Spleen (tissue), 11 donors: ENCODE results near the gene PTRHD1. TPM values are rescaled to one million over a fixed set of nuclear protein-coding genes. Genes with fewer than 3 reads are reported as not detected.

ENCODE experiments used
- DNase-seq: peaks from one replicate; pipeline ENCODE4 v3.0.0-alpha.2; 2020
- H3K27ac ChIP-seq, 8 donors: fragments of 200-600 bp; sonication (generic) in 7 of 8; 1 replicate in 4 of 8; 2 replicates in 4 of 8; pipeline versions ENCODE4 v1.5.0 to v1.8.0; 2016 to 2021; ENCODE audit warnings: inconsistent platforms in 4 of 8, mild to moderate bottlenecking in 4 of 8, moderate library complexity in 1 of 8
- H3K27me3 ChIP-seq, 7 donors: fragments of 200-600 bp; sonication (generic) in 6 of 7; replicated peaks in 1 of 7; 1 replicate in 4 of 7; 2 replicates in 3 of 7; pipeline versions ENCODE4 v1.5.0 to v1.8.0; 2016 to 2021; ENCODE audit warnings: inconsistent platforms in 3 of 7, mild to moderate bottlenecking in 1 of 7
- H3K36me3 ChIP-seq, 6 donors: fragments of 200-600 bp; sonication (generic) in 5 of 6; 1 replicate in 4 of 6; 2 replicates in 2 of 6; pipeline versions ENCODE4 v1.5.0 to v1.8.0; 2016 to 2021; ENCODE audit warnings: inconsistent platforms in 2 of 6
- H3K4me1 ChIP-seq, 6 donors: fragments of 200-600 bp; sonication (generic) in 5 of 6; 1 replicate in 3 of 6; 2 replicates in 3 of 6; pipeline versions ENCODE4 v1.5.0 to v1.8.0; 2016 to 2021; ENCODE audit warnings: inconsistent platforms in 3 of 6
- H3K4me3 ChIP-seq, 8 donors: fragments of 200-600 bp; sonication (generic) in 7 of 8; 1 replicate in 4 of 8; 2 replicates in 4 of 8; pipeline versions ENCODE4 v1.5.0 to v1.8.0; 2016 to 2021; ENCODE audit warnings: inconsistent platforms in 4 of 8, mild to moderate bottlenecking in 4 of 8, moderate library complexity in 2 of 8
- H3K9me3 ChIP-seq, 8 donors: fragments of 200-600 bp; sonication (generic) in 7 of 8; 1 replicate in 4 of 8; 2 replicates in 4 of 8; pipeline versions ENCODE4 v1.5.0 to v1.8.0; 2016 to 2021; ENCODE audit warnings: inconsistent platforms in 4 of 8
- CTCF ChIP-seq, 11 experiments: fragments of 200-600 bp in 7 of 11; fragments of 450-650 bp in 4 of 11; sonication (generic) in 4 of 11; IDR thresholded peaks in 8 of 11; conservative IDR thresholded peaks in 3 of 11; 1 replicate in 7 of 11; 2 replicates in 4 of 11; pipeline versions ENCODE4 v1.4.0 to v1.8.0; 2016 to 2021; ENCODE audit warnings: antibody characterized with exemption in 11 of 11, inconsistent platforms in 4 of 11, mild to moderate bottlenecking in 1 of 11
- POLR2A ChIP-seq, 3 donors: fragments of 450-650 bp; IDR thresholded peaks; one replicate each; pipeline ENCODE4 v1.5.1; 2017; ENCODE audit warnings: antibody characterized with exemption in 3 of 3, mild to moderate bottlenecking in 1 of 3
- POLR2AphosphoS5 ChIP-seq, 3 donors: sonication (generic); formaldehyde crosslinking; IDR thresholded peaks; one replicate each; pipeline ENCODE4 v1.5.1; 2017; ENCODE audit warnings: antibody characterized with exemption in 3 of 3
- WGBS, 5 donors: extraction: QIAGEN DNeasy Blood & Tissue Kit in 3 of 5; methylation state at CpG; one replicate each; pipeline versions ENCODE4 v1.1.5 to v1.1.7; 2013 to 2018; 5-methylcytosine and 5-hydroxymethylcytosine counted together
- intact Hi-C: fragments of 100-400 bp; cut with DNase I; formaldehyde crosslinking; loops from one replicate; pipeline ENCODE4 v1.15.0; 2023; ENCODE audit warnings: low total_unique reads
- polyA plus RNA-seq, 3 donors: library from polyadenylated mRNA; stranded (reverse); fragments of 200-250 nt; gene quantifications; one replicate each; pipeline ENCODE4 v1.2.1, GENCODE V29; 2013
- total RNA-seq, 7 donors: library from RNA; depleted of rRNA in 3 of 7; stranded (reverse); fragments of >200 nt in 3 of 7; fragmentation: NEBNext Ultra II Directional in 4 of 7; extraction: Animal tissue kit (Norgen Biotek cat#: 25700) in 4 of 7; gene quantifications; one replicate each; pipeline versions ENCODE4 v1.1.0 to v1.2.1, GENCODE V29; 2016 to 2021
- donor health status: healthy with polysubstance abuse.
- donor health status: DM: no; HTN: no; CAD: no; lungs with moderate emphysema.
- donor health status: DM: no; HTN: no; CAD: no.
- donor health status: Bipolar disorder and iron deficiency.
- donor health status: healthy.
- donor health status: DM: no; HTN: no; CAD: no.
- donor health status: DM: yes; HTN: yes; CAD: no.

The PTRHD1 gene
- total and polyA plus RNA-seq, 10 donors, result 11.0 to 42.0 (median 23.9) TPM

GRCh38 chr2:24832073-24832461 is 38.9 kb upstream of the PTRHD1 start:
- Histone ChIP-seq H3K36me3 (peaks cover 0 to 69% (median 20%) of the 10 kb centered on the region in 6 donors), H3K27me3 (no peaks in the 10 kb centered on the region), H3K4me3 (no peak overlapping the region), H3K4me1 (peaks cover 0 to 11% (median 4%) of the 10 kb centered on the region in 6 donors), H3K9me3 (no peaks in the 10 kb centered on the region), H3K27ac (no peak overlapping the region)
- DNase-seq, result peak; percentile 65
- intact Hi-C loops, result no loop called here
- 87 to 94% (median 91%) methylated on average over 14 of the region's 14 CpGs for WGBS, 5 donors
- TF ChIP-seq POLR2AphosphoS5 (IDR thresholded peaks at IDR 0.05) (peak in 1 of 3 donors; percentile 11), POLR2A (IDR thresholded peaks at IDR 0.05) (no peak), CTCF (IDR thresholded peaks at IDR 0.05 in 8 of 11, conservative IDR thresholded peaks at IDR 0.05 in 3 of 11) (no peak)

- WGBS, 5 donors, result 83 to 91% (median 90%) methylated on average over 15 to 18 of the region's 18 CpGs
- Histone ChIP-seq H3K4me1 (peaks cover 0 to 16% (median 5%) of the 10 kb centered on the region in 6 donors), H3K4me3 (no peak overlapping the region), H3K27me3 (no peaks in the 10 kb centered on the region), H3K9me3 (no peaks in the 10 kb centered on the region), H3K27ac (no peak overlapping the region), H3K36me3 (peaks cover 0 to 66% (median 15%) of the 10 kb centered on the region in 6 donors)
- intact Hi-C loops, result no loop called here
- TF ChIP-seq POLR2AphosphoS5 (IDR thresholded peaks at IDR 0.05) (no peak), CTCF (IDR thresholded peaks at IDR 0.05 in 8 of 11, conservative IDR thresholded peaks at IDR 0.05 in 3 of 11) (no peak), POLR2A (IDR thresholded peaks at IDR 0.05) (no peak)
- peak; percentile 37 for DNase-seq
Observed at GRCh38 chr2:24831221-24832072, 38.3 kb upstream of the PTRHD1 start.

- Histone ChIP-seq H3K27ac (no peak overlapping the region), H3K36me3 (peaks cover 0 to 66% (median 13%) of the 10 kb centered on the region in 6 donors), H3K4me3 (no peak overlapping the region), H3K9me3 (no peaks in the 10 kb centered on the region), H3K27me3 (no peaks in the 10 kb centered on the region), H3K4me1 (peaks cover 0 to 19% (median 5%) of the 10 kb centered on the region in 6 donors)
- intact Hi-C loops, result no loop called here
- peak; percentile 50 for DNase-seq
- WGBS, 5 donors, result 92 to 96% (median 95%) methylated on average over 12 of the region's 12 CpGs
- TF ChIP-seq POLR2AphosphoS5 (IDR thresholded peaks at IDR 0.05) (no peak), POLR2A (IDR thresholded peaks at IDR 0.05) (no peak), CTCF (IDR thresholded peaks at IDR 0.05 in 8 of 11, conservative IDR thresholded peaks at IDR 0.05 in 3 of 11) (no peak)
Observed at GRCh38 chr2:24830786-24831185, 37.6 kb upstream of the PTRHD1 start.

- 89 to 95% (median 92%) methylated on average over 5 of the region's 5 CpGs for WGBS, 5 donors
- Histone ChIP-seq H3K4me3 (no peak overlapping the region), H3K27me3 (no peaks in the 10 kb centered on the region), H3K9me3 (no peaks in the 10 kb centered on the region), H3K4me1 (peaks cover 0 to 19% (median 5%) of the 10 kb centered on the region in 6 donors), H3K27ac (no peak overlapping the region), H3K36me3 (peaks cover 0 to 65% (median 13%) of the 10 kb centered on the region in 6 donors)
- TF ChIP-seq POLR2AphosphoS5 (IDR thresholded peaks at IDR 0.05) (no peak), CTCF (IDR thresholded peaks at IDR 0.05 in 8 of 11, conservative IDR thresholded peaks at IDR 0.05 in 3 of 11) (peak in 1 of 11 experiments; percentile 32)
- peak; percentile 43 for DNase-seq
- intact Hi-C loops, result no loop called here
Observed at GRCh38 chr2:24830351-24830750, 37.2 kb upstream of the PTRHD1 start.
